ENCODE data around the gene TBC1D7.

DNA sequence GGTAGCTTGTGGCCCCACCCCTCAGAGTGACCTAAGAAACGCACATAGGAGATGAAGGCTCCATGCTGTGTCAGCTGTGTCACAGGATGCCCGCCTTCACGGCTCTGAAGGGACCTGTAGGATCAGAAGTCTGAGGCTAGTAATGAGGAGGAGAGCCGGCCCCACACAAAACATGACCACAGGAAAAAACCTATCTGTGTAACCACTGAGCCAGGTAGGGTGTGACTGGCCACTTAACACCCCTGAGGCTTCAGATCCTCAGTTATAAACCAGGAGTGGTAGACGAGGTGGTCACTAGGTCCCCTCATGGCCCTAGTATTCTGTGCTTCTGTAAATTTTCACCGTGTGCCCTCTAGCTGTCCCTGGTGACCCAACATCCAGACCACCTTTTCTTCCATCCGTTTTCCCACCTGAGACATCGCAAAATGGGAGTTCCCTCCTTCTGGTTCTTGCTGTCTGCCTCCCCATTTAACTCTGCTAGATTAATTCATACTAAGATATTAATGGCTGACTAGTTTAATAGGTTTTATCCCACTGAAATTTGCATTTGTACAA lies 52.8 kb downstream of the TBC1D7 start:
- TF ChIP-seq, protein P1, sequence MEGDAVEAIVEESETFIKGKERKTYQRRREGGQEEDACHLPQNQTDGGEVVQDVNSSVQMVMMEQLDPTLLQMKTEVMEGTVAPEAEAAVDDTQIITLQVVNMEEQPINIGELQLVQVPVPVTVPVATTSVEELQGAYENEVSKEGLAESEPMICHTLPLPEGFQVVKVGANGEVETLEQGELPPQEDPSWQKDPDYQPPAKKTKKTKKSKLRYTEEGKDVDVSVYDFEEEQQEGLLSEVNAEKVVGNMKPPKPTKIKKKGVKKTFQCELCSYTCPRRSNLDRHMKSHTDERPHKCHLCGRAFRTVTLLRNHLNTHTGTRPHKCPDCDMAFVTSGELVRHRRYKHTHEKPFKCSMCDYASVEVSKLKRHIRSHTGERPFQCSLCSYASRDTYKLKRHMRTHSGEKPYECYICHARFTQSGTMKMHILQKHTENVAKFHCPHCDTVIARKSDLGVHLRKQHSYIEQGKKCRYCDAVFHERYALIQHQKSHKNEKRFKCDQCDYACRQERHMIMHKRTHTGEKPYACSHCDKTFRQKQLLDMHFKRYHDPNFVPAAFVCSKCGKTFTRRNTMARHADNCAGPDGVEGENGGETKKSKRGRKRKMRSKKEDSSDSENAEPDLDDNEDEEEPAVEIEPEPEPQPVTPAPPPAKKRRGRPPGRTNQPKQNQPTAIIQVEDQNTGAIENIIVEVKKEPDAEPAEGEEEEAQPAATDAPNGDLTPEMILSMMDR (conservative IDR thresholded peaks at IDR 0.05; ENCODE audit: low read depth, low read length), result no peak
- no peak for TF ChIP-seq EZH2 (IDR thresholded peaks at IDR 0.05; ENCODE audit: borderline replicate concordance, low read depth, low read length, poor library complexity, severe bottlenecking)

Measured in A673 (cell line).